Heart right ventricle (tissue), 16 donors: Measurements from ENCODE around the gene ZFPM1. TPM values are rescaled to one million over a fixed set of nuclear protein-coding genes. Genes with fewer than 3 reads are reported as not detected.

Source experiments
- ATAC-seq, 8 donors: fragments of 200-7000 bp; cut with Tn5 transposase; one replicate each; pipeline ENCODE4 v1.9.1; 2020; ENCODE audit warnings: mild to moderate bottlenecking in 8 of 8, moderate library complexity in 8 of 8, moderate number of reproducible peaks in 1 of 8
- DNase-seq, 2 donors: peaks; one replicate each; pipeline ENCODE4 v3.0.0-alpha.2; 2020
- H3K27ac ChIP-seq, 10 donors: fragments of 200-600 bp; sonication (generic) in 2 of 10; one replicate each; pipeline versions ENCODE4 v1.5.0 to v1.8.0; 2020 to 2022; ENCODE audit warnings: mild to moderate bottlenecking in 3 of 10
- H3K27me3 ChIP-seq, 7 donors: fragments of 200-600 bp; one replicate each; pipeline ENCODE4 v1.8.0; 2021 to 2022; ENCODE audit warnings: mild to moderate bottlenecking in 2 of 7
- H3K36me3 ChIP-seq, 9 donors: fragments of 200-600 bp; sonication (generic) in 1 of 9; one replicate each; pipeline versions ENCODE4 v1.5.0 to v1.8.0; 2020 to 2022; ENCODE audit warnings: mild to moderate bottlenecking in 2 of 9
- H3K4me1 ChIP-seq, 9 donors: fragments of 200-600 bp; sonication (generic) in 1 of 9; one replicate each; pipeline versions ENCODE4 v1.5.0 to v1.8.0; 2020 to 2022; ENCODE audit warnings: mild to moderate bottlenecking in 4 of 9
- H3K4me3 ChIP-seq, 10 donors: fragments of 200-600 bp; sonication (generic) in 2 of 10; one replicate each; pipeline versions ENCODE4 v1.5.0 to v1.8.0; 2020 to 2022; ENCODE audit warnings: mild to moderate bottlenecking in 7 of 10, moderate library complexity in 2 of 10
- H3K9me3 ChIP-seq, 11 donors: fragments of 200-600 bp in 10 of 11; sonication (generic) in 2 of 11; one replicate each; pipeline versions ENCODE4 v1.5.0 to v1.8.0; 2013 to 2022; ENCODE audit warnings: mild to moderate bottlenecking in 2 of 11, control low read depth in 1 of 11, moderate library complexity in 1 of 11
- CTCF ChIP-seq, 9 donors: fragments of 200-600 bp; sonication (generic) in 2 of 9; IDR thresholded peaks; one replicate each; pipeline versions ENCODE4 v1.5.0 to v1.8.0; 2021 to 2022; ENCODE audit warnings: antibody characterized with exemption in 9 of 9, mild to moderate bottlenecking in 5 of 9, moderate library complexity in 1 of 9
- WGBS, 2 donors: extraction: QIAGEN DNeasy Blood & Tissue Kit; methylation state at CpG; one replicate each; pipeline ENCODE4 v1.1.7; 2013; ENCODE audit warnings: inconsistent platforms in 1 of 2; 5-methylcytosine and 5-hydroxymethylcytosine counted together
- intact Hi-C, 10 donors: fragments of 100-400 bp; cut with DNase I; formaldehyde crosslinking; loops; one replicate each; pipeline versions ENCODE4 v1.11.1 to v1.14.2; 2022
- polyA plus RNA-seq, 2 donors: library from polyadenylated mRNA; stranded (reverse); fragments of 200-250 nt; gene quantifications; one replicate each; pipeline ENCODE4 v1.2.3, GENCODE V29; 2013
- total RNA-seq, 10 donors: library from RNA; stranded (reverse); fragmentation: NEBNext Ultra II Directional in 3 of 10; extraction: Animal tissue kit (Norgen Biotek cat#: 25700) in 3 of 10; gene quantifications; one replicate each; pipeline versions ENCODE4 v1.2.1 to v1.2.4, GENCODE V29; 2021 to 2023
- donor health status: Arrhythmogenic right ventricular cardiomyopathy.
- donor health status: ischemic (EF 13 %, LVEDD 7.1; RV severe dilation, severe dysfunction).
- donor health status: healthy with polysubstance abuse.
- donor health status: DM: no; HTN: yes; CAD: no.
- donor health status: DM: no; HTN: no; CAD: no.
- donor health status: ischemic (EF 25% LVEDD 6.9; RV normal size, moderate dysfunction).
- donor health status: ischemic (EF 25% LVEDD 5.7; RV mildly dilated, moderate dysfunction).
- donor health status: healthy.
- donor health status: DM: yes; HTN: yes; CAD: no.
- donor health status: Ischemic cardiomyopathy.
- donor health status: ischemic (EF 35%, LVEDD 5.7; RV mildly dilated, moderate dysfunction).
- donor health status: nonischemic (EF 11% LVEDD 7.7; RV severe dilation, severe dysfunction).
- donor health status: DM: yes; HTN: yes; CAD: no.
- donor health status: PGD.
- donor health status: ischemic (EF 29% LVEDD 5.4; RV normal size, mild dysfunction).
- donor health status: nonischemic (EF 23%, LVEDD 6.1; RV moderate dilation, normal function).

The ZFPM1 gene
- total and polyA plus RNA-seq, 12 donors: 2.0 to 10.4 (median 4.4) TPM

DNA sequence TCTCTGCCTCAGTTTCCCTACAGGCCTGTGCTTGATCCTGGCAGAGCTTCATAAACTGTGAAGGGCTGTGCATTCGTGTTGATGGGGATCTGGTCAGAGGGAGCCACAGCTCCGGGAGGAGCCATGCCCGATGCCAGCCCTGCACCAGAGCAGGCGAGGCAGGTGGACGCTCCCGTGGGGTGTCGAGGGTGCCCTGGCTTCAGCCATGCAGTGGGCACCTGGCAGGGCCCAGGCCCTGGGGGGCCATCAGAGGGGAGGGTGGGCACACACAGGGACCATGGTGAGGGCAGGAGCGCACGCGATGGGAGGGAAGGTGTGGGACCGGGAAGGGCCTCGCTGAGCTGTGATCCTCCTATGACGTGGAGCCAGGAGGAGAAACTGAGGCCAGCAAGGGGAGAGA, 22.0 kb downstream of the ZFPM1 start:
- no peak for DNase-seq

DNA sequence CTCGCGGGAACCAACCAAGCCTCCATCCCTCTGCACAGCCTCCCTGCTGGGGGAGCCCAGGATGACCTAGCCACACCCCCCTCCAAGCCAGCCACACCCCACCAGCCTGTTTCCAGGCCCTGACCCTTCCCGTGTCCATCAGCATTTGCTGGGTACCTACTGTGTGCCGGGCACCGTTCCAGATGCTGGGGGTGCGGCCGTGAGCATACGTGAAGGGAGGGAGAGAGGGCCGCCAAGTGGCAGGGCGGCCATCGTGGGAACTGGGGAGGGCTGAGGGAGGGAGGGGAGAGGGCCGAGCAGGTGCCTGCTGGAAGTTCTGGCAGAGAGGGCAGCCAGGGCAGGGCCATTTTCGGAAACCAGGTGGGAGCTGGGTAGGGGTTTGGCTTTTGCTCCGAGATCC, 23.1 kb downstream of the ZFPM1 start:
- H3K27me3 ChIP-seq: no peaks in the 10 kb centered on the region
- no peak for TF ChIP-seq CTCF (IDR thresholded peaks at IDR 0.05)
- WGBS, 2 donors: 76 to 81% methylated on average over 14 of the region's 14 CpGs
- H3K4me1 ChIP-seq: peaks cover 0 to 53% (median 6%) of the 10 kb centered on the region in 9 donors
- no peak overlapping the region for H3K4me3 ChIP-seq
- H3K36me3 ChIP-seq: no peaks in the 10 kb centered on the region
- H3K9me3 ChIP-seq: no peaks in the 10 kb centered on the region
- DNase-seq (no peak), ATAC-seq (no peak)
- intact Hi-C loops: no loop called here
- no peak overlapping the region for H3K27ac ChIP-seq

More for the DNA sequence above, 22.0 kb downstream of the ZFPM1 start:
- Histone ChIP-seq H3K36me3 (no peaks in the 10 kb centered on the region), H3K4me3 (no peak overlapping the region), H3K4me1 (peaks cover 0 to 44% (median 6%) of the 10 kb centered on the region in 9 donors), H3K27ac (no peak overlapping the region), H3K27me3 (no peaks in the 10 kb centered on the region), H3K9me3 (no peaks in the 10 kb centered on the region)
- 91 to 92% methylated on average over 13 of the region's 13 CpGs for WGBS, 2 donors
- intact Hi-C loops: no loop called here
- ATAC-seq: no peak
- no peak for TF ChIP-seq CTCF (IDR thresholded peaks at IDR 0.05)

DNA sequence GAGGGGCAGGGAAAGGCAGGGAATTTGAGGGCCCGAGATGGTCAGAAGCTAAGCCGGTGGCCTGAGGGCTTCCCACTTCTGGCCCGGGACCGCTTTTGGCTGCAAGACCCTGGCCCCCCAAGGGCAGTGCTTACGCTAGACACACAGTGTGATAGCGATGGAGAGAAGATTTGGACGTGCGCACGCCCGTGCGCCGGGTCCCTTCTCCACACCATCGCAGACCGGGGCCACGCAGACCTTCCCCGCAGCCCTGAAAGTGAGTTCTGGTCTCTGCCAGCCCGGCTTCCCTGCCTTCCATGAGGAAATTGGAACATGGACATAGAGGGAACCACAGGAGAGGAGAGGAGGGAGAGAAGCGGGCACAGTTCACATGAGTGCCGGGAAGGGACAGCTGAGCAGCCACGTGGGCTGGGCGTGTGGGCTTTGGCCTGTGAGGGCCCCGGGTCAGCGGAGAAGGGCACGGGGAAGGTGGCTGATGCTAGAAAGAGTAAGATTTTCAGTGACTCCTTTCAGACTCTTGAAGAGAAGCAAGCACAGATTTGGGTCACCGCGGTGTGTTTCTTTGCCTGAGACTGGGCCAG, 23.8 kb downstream of the ZFPM1 start:
- no peak for TF ChIP-seq CTCF (IDR thresholded peaks at IDR 0.05)
- ATAC-seq (no peak), DNase-seq (no peak)
- intact Hi-C loops: no loop called here
- WGBS, 2 donors: 93 to 95% methylated on average over 26 of the region's 26 CpGs
- no peak overlapping the region for H3K27ac ChIP-seq
- H3K27me3 ChIP-seq: no peaks in the 10 kb centered on the region
- H3K4me3 ChIP-seq: no peak overlapping the region
- H3K9me3 ChIP-seq: no peaks in the 10 kb centered on the region
- H3K36me3 ChIP-seq: no peaks in the 10 kb centered on the region
- H3K4me1 ChIP-seq: peaks cover 0 to 49% (median 6%) of the 10 kb centered on the region in 9 donors

DNA sequence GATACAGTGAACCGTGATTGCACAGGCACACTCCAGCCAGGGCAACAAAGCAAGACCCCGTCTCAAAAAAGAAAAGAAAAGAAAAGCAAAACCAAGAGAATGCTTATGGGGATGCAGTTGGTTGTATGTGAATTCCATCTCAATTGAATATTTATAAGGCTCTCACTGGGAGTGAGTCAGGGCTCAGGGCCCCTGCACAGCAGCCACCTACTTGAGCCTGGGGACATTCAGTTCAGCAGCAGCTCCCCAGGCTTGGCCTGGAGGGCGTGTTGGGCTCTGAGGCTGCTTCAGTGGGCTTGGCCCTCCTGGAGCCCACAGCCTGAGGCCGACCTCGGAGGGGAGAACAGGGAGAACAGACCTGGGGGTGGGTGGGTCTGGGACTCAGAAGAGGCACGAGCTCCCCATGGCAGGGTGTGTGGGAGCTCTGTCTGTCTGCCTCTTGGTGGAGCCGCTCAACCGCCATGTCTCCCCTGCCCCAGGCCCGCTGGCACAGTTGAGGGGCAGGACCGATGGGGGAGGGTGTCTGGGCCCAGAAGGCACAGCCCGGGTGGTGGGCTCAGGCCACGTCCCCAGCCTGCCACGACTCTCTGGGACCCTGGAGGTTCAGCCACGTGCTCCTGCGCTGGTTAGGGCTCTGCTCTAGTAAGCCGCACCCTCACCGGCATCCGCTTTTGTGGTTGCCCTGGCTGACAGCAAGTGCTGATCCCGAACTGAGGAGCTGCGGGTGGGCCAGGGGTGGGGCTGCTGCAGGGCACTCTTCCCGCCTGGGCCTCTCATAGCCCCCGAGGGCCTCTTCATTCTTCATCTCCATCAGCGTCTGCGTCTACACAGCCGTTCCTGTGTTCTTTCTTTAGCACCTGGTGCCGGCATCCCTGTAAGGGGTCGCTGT, 24.8 kb downstream of the ZFPM1 start:
- DNase-seq (no peak), ATAC-seq (no peak)
- TF ChIP-seq CTCF (IDR thresholded peaks at IDR 0.05): no peak
- intact Hi-C loops: no loop called here
- Histone ChIP-seq H3K36me3 (no peaks in the 10 kb centered on the region), H3K27me3 (no peaks in the 10 kb centered on the region), H3K27ac (no peak overlapping the region), H3K4me1 (peaks cover 0 to 39% (median 6%) of the 10 kb centered on the region in 9 donors), H3K9me3 (no peaks in the 10 kb centered on the region), H3K4me3 (no peak overlapping the region)
- 76 to 79% methylated on average over 25 to 27 of the region's 27 CpGs for WGBS, 2 donors
